Osteocyte (in vitro differentiated cells): ENCODE data around the gene OSCP1. TPM values are rescaled to one million over a fixed set of nuclear protein-coding genes. Genes with fewer than 3 reads are reported as not detected.
A peak's percentile ranks its signal among the peaks of the same experiment; 100 is the strongest.

Experiments
- DNase-seq: peaks from one replicate; pipeline ENCODE4 v3.0.0; 2021; ENCODE audit warnings: mixed read lengths; ENCODE audit not compliant: unreplicated experiment; ENCODE audit errors: extremely low spot score
- H3K27ac Mint-ChIP-seq: one replicate; pipeline ENCODE4 v1.8.0; 2021; ENCODE audit warnings: mild to moderate bottlenecking, mixed read lengths; ENCODE audit not compliant: unreplicated experiment
- H3K27me3 Mint-ChIP-seq: one replicate; pipeline ENCODE4 v1.8.0; 2021; ENCODE audit warnings: mixed read lengths; ENCODE audit not compliant: unreplicated experiment
- H3K36me3 Mint-ChIP-seq: one replicate; pipeline ENCODE4 v1.8.0; 2021; ENCODE audit warnings: mixed read lengths; ENCODE audit not compliant: unreplicated experiment
- H3K4me1 Mint-ChIP-seq: one replicate; pipeline ENCODE4 v1.8.0; 2021; ENCODE audit warnings: mixed read lengths; ENCODE audit not compliant: unreplicated experiment
- H3K4me3 Mint-ChIP-seq: one replicate; pipeline ENCODE4 v1.8.0; 2021; ENCODE audit warnings: mild to moderate bottlenecking, moderate library complexity, mixed read lengths; ENCODE audit not compliant: unreplicated experiment
- H3K9me3 Mint-ChIP-seq: one replicate; pipeline ENCODE4 v1.8.0; 2021; ENCODE audit warnings: mixed read lengths; ENCODE audit not compliant: unreplicated experiment
- total RNA-seq: library from RNA; stranded (reverse); gene quantifications from 2 replicates; pipeline ENCODE4 v1.2.1, GENCODE V29; 2021
- TF ChIP-seq, protein P1 (sequence below): fragments of 200-600 bp; sonication (generic); IDR thresholded peaks from 2 replicates; pipeline ENCODE4 v1.5.0; 2021; ENCODE audit warnings: antibody characterized with exemption, mild to moderate bottlenecking, moderate library complexity

The OSCP1 gene
- total RNA-seq, 1 donor from 2014 or later = 5.0 TPM

GRCh38 chr1:36469163-36469562 is 18.9 kb upstream of the OSCP1 start:
- Mint-ChIP-seq H3K27me3 (no peaks in the 10 kb centered on the region), H3K9me3 (no peaks in the 10 kb centered on the region), H3K27ac (no peak overlapping the region), H3K4me1 (peaks cover 13% of the 10 kb centered on the region), H3K4me3 (no peak overlapping the region), H3K36me3 (no peaks in the 10 kb centered on the region)
- TF ChIP-seq, protein P1, sequence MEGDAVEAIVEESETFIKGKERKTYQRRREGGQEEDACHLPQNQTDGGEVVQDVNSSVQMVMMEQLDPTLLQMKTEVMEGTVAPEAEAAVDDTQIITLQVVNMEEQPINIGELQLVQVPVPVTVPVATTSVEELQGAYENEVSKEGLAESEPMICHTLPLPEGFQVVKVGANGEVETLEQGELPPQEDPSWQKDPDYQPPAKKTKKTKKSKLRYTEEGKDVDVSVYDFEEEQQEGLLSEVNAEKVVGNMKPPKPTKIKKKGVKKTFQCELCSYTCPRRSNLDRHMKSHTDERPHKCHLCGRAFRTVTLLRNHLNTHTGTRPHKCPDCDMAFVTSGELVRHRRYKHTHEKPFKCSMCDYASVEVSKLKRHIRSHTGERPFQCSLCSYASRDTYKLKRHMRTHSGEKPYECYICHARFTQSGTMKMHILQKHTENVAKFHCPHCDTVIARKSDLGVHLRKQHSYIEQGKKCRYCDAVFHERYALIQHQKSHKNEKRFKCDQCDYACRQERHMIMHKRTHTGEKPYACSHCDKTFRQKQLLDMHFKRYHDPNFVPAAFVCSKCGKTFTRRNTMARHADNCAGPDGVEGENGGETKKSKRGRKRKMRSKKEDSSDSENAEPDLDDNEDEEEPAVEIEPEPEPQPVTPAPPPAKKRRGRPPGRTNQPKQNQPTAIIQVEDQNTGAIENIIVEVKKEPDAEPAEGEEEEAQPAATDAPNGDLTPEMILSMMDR = no peak
- no peak for DNase-seq

DNA sequence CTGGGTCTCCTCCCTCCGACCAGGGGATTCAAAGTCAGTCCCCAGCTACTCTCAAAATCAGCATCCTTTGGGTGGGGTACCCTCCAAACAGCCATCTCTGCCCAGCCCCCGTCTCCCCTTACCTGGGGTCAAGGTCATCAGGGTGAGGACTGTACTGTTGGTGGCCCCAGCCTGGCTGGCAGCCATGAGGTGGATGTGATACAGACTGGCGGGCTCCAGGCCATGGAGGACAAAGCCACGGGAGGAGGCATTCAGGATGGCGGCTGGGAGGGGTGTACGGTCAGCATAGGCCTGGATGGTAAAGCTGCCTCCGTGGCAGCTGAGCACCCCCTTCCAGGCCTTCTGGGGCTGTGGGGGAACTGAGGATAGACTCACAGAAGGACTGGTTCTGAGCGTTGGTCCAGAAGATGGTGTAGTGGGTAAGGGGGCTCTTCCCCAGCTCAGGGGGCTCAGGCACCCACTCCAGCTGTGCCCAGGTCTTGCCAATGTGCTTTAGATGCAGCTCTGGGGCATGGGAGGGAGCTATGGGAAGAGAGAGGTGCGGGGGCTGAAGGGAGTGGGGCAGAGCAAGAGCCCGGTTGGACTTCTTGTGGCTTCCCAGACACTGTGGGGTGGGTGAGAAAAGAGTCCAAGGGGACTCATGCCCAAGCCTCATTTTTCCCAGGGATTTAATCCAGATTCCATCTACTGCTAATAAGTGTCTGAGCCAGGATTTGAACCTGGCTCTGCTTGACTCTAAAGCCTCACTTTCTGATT is 17.6 kb upstream of the OSCP1 start:
- no peaks in the 10 kb centered on the region for H3K9me3 Mint-ChIP-seq
- H3K27me3 Mint-ChIP-seq = no peaks in the 10 kb centered on the region
- H3K27ac Mint-ChIP-seq = no peak overlapping the region
- TF ChIP-seq, protein P1 = no peak
- H3K36me3 Mint-ChIP-seq = no peaks in the 10 kb centered on the region
- H3K4me3 Mint-ChIP-seq = no peak overlapping the region
- H3K4me1 Mint-ChIP-seq = peaks cover 21% of the 10 kb centered on the region
- no peak for DNase-seq

DNA sequence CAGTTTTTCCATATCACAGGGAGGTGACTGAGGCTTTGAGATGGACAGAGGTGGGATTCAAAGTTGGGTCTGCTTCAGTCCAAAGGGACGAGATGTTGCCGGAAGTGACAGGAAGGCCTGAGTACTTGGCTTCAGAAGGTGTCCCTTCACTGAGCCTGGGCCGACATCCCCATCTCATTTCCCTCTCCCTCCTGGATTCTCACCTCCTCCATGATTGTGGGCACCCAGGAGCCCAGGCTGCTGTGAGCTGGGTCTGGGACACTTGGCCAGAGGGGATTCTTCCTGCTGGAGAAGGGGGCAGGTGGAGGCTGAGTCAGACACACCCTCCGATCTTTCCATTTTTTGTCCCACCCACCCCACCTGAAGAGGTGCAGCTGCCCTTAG is 16.8 kb upstream of the OSCP1 start:
- TF ChIP-seq, protein P1 = no peak
- no peaks in the 10 kb centered on the region for H3K27me3 Mint-ChIP-seq
- no peak overlapping the region for H3K27ac Mint-ChIP-seq
- DNase-seq = no peak
- H3K4me3 Mint-ChIP-seq = no peak overlapping the region
- H3K4me1 Mint-ChIP-seq = peaks cover 21% of the 10 kb centered on the region
- H3K36me3 Mint-ChIP-seq = no peaks in the 10 kb centered on the region
- no peaks in the 10 kb centered on the region for H3K9me3 Mint-ChIP-seq

DNA sequence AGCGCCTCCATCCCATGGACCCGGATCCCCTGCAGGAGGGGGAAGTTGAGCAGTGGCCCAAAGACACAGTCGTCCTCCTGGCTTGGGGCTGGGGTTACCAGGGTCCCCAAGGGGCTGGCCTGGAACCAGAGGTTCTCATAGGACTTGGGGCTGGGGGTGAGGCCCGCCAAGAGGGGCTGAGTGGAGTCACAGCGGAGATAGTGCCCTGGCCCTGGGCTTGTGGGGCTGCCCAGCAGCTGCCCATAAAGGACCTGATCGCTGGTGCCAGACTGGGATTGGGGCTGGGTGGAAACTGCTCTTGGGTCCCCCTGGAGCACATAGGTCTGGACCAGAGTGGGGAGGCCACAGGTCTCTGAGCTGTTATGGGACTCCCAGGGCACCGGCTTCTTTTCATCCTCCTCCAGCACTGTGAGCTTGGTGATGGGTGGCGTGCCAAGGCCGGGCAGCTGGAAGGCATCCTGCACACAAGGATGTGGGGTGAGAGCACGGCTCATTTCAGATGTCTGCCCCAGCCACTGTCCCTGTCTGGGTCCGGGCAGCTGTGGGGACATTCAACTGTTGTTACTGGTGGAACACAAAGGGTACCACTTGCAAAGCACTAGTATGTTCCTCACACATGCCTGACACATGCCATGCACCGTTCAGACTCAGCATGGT is 16.2 kb upstream of the OSCP1 start:
- Mint-ChIP-seq H3K27ac (no peak overlapping the region), H3K36me3 (peaks cover under 1% of the 10 kb centered on the region), H3K4me3 (no peak overlapping the region), H3K4me1 (peaks cover 21% of the 10 kb centered on the region), H3K9me3 (no peaks in the 10 kb centered on the region), H3K27me3 (no peaks in the 10 kb centered on the region)
- DNase-seq = no peak
- TF ChIP-seq, protein P1 = no peak

DNA sequence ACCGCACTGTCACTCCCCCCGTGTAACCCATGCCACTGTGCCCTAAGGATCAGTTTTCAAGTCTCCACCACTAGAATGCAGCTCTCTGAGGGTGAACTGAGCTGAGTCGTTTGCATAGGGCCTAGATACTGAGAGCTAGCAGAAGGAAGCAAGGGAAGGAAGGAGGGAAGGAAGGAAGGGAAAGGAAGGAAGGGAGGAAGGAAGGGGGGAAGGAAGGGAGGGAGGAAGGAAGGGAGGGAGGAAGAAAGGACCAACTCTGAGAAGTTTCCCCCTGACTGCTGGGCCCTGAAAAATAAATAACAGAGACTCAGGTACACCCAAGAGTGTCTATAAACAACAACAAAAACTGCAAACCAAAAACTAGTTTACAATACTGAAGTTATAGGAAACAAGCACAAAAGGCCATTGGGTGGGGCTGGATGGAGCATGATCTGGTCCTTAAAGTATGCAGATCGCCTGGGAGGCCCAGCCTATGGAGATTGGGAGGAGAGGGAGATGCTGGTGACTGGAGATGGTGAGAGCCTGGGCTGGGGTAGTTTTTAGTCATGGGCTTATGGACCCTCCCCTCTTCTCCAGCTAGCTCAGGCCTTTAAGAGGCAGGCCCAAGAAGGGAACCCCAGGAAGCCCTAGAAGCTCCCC is 15.6 kb upstream of the OSCP1 start:
- TF ChIP-seq, protein P1 = no peak
- Mint-ChIP-seq H3K27ac (peak overlapping the region; percentile 47), H3K4me1 (peaks cover 21% of the 10 kb centered on the region), H3K4me3 (no peak overlapping the region), H3K9me3 (no peaks in the 10 kb centered on the region), H3K27me3 (no peaks in the 10 kb centered on the region), H3K36me3 (peaks cover 6% of the 10 kb centered on the region)
- DNase-seq = no peak
